AG10803 (cell line): ENCODE data around the gene CDK6.

Experiments used
- DNase-seq: peaks from one replicate; pipeline ENCODE4 v3.0.0; 2010; ENCODE audit warnings: low read depth
- H3K4me3 ChIP-seq: 2 replicates; pipeline ENCODE4 v1.5.1; 2011; ENCODE audit warnings: mild to moderate bottlenecking, low read length, control low read depth
- TF ChIP-seq, protein P1 (sequence below): conservative IDR thresholded peaks from 2 replicates; pipeline ENCODE4 v1.5.1; 2011; ENCODE audit warnings: mild to moderate bottlenecking, low read length, control low read depth, inconsistent platforms

Gene CDK6

DNA sequence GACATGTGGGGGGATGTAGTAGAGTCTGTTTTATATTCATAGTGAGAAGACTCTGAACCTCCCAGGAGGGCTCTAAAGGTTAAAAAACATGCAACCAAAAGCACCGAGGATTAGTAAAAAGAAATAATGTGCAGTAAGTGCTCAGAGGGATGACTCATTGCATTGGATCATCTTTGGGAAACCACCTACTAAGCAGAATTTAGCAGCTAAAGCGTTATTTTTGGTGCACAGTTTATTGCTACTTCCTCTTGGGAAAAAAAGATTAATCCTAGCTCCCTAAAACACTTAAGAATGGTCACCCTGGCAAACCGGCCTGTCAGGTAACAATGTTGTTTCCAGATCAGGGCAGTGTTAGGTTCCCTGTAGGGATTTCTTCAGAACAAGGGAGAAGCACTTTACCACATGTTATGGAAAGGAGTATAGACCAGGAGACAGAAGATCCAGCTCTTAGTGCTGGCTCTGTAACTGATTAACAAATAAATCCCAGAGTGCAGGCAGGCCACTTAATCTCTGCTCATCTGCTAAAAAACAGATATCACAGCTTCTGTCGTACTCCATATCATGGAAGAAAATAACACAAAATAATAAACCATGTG, 201.4 kb downstream of the CDK6 start:
- no peak overlapping the region for H3K4me3 ChIP-seq
- TF ChIP-seq, protein P1, sequence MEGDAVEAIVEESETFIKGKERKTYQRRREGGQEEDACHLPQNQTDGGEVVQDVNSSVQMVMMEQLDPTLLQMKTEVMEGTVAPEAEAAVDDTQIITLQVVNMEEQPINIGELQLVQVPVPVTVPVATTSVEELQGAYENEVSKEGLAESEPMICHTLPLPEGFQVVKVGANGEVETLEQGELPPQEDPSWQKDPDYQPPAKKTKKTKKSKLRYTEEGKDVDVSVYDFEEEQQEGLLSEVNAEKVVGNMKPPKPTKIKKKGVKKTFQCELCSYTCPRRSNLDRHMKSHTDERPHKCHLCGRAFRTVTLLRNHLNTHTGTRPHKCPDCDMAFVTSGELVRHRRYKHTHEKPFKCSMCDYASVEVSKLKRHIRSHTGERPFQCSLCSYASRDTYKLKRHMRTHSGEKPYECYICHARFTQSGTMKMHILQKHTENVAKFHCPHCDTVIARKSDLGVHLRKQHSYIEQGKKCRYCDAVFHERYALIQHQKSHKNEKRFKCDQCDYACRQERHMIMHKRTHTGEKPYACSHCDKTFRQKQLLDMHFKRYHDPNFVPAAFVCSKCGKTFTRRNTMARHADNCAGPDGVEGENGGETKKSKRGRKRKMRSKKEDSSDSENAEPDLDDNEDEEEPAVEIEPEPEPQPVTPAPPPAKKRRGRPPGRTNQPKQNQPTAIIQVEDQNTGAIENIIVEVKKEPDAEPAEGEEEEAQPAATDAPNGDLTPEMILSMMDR: no peak
- peak; percentile 67 for DNase-seq

DNA sequence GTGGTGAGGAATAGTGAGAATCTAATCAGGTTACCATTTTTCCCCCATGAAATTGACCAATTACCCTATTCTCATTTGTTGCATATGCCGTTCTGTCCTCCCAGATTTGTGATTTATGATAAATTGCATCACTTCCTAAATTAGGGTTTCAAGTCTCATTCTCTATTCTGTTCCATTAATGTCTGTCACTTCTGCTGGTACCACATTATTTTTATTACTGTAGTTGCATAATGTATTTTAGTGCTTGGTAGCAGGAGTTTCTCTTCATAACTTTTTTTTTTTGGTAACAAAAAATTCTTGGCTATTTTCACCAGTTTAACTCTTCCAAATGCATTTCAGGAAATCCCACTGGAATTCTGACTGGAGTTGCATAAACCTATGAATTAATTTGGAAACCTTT, 202.2 kb downstream of the CDK6 start:
- peak overlapping the region; percentile 4; the same call in 1 of the 2 replicates for H3K4me3 ChIP-seq
- TF ChIP-seq, protein P1: no peak
- DNase-seq: peak; percentile 58

DNA sequence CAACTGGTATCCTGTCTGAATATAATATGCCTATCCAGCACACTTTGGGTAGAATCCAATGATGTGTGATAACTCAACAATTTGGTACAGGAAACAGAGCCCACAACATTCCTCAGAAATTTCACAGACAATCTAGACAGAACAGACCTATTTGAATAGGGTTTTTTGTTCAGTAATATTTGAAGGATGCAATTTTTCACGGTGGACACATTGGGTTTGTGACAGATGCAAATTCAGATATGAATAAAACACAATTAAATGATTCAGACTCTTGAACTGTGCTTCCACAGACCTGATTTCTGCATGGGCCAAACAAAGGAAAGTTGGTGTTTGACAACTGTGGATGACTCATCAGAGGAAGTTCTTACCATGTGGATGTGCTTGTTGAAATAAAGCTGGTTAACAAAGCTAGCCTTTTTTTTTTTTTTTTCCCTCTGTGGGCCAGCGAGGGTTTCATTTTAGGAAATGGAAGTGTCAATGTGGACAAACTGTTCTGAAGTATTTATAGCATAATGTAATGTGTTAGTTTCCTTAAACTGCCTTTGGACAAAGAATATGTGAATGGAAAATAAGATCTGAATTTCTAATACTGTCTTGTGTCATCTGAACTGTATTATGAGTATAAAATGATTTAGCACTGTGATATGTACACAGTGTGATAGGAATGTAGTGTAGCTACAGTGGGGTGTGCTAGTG, 203.0 kb downstream of the CDK6 start:
- peak; percentile 95 for DNase-seq
- peak overlapping the region; percentile 32 for H3K4me3 ChIP-seq
- TF ChIP-seq, protein P1: no peak

DNA sequence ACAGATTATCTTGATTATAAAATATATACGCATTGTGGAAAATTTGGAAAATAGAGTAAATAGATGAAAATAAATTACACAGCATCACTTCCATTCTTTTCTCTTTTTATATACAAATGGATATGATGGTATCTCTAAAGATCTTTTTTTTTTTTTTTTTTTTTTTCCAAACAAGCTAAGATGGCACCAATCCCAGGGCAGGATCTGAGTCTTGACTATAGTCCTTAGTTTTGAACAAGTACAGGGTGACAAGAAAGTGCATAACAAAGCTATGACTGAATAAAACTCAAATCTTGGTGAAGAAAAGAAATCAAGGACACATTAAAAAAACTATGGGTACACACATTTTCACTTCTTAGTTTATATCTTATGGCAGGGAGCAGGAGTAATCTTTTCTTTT, 203.6 kb downstream of the CDK6 start:
- TF ChIP-seq, protein P1: no peak
- no peak overlapping the region for H3K4me3 ChIP-seq
- DNase-seq: no peak

DNA sequence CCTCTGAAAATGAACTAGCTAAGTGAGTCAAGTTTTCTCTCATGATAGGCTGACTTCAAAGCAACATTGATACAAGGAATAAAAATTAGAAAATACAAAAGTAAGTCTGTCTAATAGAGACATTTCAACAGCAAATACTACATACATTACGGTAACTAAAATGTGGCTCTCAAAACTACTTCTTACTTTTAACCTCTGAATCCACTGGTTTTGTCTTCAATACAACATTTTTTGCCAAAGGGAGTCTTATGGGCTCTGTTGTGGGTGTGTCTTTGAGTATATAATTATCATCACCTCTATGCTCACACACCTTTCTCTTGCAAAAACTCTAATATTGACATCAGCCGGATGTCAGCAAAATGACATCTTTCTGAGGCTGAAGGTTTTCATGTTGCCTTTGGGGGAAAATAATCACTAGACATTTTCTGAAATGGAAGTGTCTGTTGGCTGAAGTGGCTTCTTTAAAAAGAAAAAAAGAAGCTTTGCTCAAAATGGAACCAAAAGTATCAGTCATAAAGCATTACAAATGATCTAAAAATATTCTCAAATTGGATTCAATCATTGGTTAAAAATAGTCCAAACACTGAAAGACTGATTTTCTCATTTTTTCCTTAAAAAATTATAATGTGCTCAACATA, 204.4 kb downstream of the CDK6 start:
- no peak overlapping the region for H3K4me3 ChIP-seq
- no peak for DNase-seq
- TF ChIP-seq, protein P1: no peak

DNA sequence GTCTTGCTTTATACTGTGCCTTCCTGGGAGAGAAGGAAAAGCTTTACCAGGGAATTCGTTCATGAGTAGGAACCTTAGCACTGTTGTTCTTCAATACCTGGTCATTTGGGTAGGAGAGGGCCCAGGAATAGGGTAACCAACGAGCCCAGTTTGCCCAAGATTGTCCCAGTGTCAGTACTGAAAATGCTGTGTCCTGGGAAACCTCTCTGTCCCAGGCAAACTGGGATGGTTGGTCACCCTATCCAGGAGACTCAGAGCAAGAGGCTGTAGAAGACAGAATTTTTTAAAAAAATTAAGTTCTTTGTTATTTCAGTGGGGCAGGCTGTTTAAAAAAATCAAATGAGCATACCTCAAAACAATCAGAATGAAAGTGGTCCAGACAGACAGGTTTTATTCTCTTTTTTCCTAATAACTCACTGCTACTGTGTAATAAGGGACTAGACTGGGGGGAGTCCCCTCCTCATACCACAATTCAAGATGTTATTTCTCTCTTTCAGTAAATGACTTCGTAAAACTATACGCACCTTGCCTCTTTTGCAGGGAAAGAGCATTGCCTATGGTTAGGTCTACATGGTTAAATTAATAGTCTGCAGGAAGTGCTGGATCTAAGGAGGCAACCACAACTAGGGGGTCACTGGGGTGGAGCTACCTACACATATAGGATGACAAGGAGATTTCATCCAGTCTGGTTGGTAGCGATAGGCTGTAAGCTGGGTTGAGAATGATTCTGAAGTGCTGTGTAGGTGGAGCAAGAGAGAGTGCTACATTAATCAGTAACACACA, 205.1 kb downstream of the CDK6 start:
- no peak for DNase-seq
- TF ChIP-seq, protein P1: no peak
- no peak overlapping the region for H3K4me3 ChIP-seq
